ENCODE measurements around the gene LIME1.

LIME1 gene

GRCh38 chr20:63696628-63697356 is 39.7 kb upstream of the LIME1 start, which contains the start of gene TNFRSF6B:
TSS of gene TNFRSF6B (plus strand) at chr20:63696652. CDS start at chr20:63696768, 116 bp downstream.
- no peak for DNase-seq (ENCODE audit: low read depth in 3 of 3)

GRCh38 chr20:63697357-63697867 is 39.1 kb upstream of the LIME1 start:
- no peak for DNase-seq (ENCODE audit: low read depth in 3 of 3)

- DNase-seq (ENCODE audit: low read depth in 3 of 3) = no peak
Measured at GRCh38 chr20:63697868-63698545, 38.5 kb upstream of the LIME1 start.

- peak; percentile 26 to 70 (median 39) for DNase-seq (ENCODE audit: low read depth in 3 of 3)
Measured at GRCh38 chr20:63698739-63699465, 37.6 kb upstream of the LIME1 start.

- DNase-seq (ENCODE audit: low read depth in 3 of 3) = no peak
Measured at GRCh38 chr20:63699466-63700198, 36.8 kb upstream of the LIME1 start.

- DNase-seq (ENCODE audit: low read depth in 3 of 3) = no peak
Measured at GRCh38 chr20:63700199-63701050, 36.0 kb upstream of the LIME1 start.

GRCh38 chr20:63701051-63701328 is 35.5 kb upstream of the LIME1 start:
- DNase-seq (ENCODE audit: low read depth in 3 of 3) = no peak

GRCh38 chr20:63701329-63702035 is 35.0 kb upstream of the LIME1 start:
- DNase-seq (ENCODE audit: low read depth in 3 of 3) = no peak

- DNase-seq (ENCODE audit: low read depth in 3 of 3) = no peak
Measured at GRCh38 chr20:63702036-63702665, 34.3 kb upstream of the LIME1 start.

- no peak for DNase-seq (ENCODE audit: low read depth in 3 of 3)
Measured at GRCh38 chr20:63702751-63703470, 33.6 kb upstream of the LIME1 start.

GRCh38 chr20:63703471-63703975 is 32.9 kb upstream of the LIME1 start:
- DNase-seq (ENCODE audit: low read depth in 3 of 3) = no peak

- DNase-seq (ENCODE audit: low read depth in 3 of 3) = no peak
Measured at GRCh38 chr20:63703976-63704748, 32.3 kb upstream of the LIME1 start.

GRCh38 chr20:63704749-63705117 is 31.7 kb upstream of the LIME1 start:
- no peak for DNase-seq (ENCODE audit: low read depth in 3 of 3)

GRCh38 chr20:63705232-63706026 is 31.0 kb upstream of the LIME1 start:
- no peak for DNase-seq (ENCODE audit: low read depth in 3 of 3)

- DNase-seq (ENCODE audit: low read depth in 3 of 3) = no peak
Measured at GRCh38 chr20:63706027-63706695, 30.3 kb upstream of the LIME1 start.

- DNase-seq (ENCODE audit: low read depth in 3 of 3) = peak; percentile 34 to 64 (median 35)
Measured at GRCh38 chr20:63706852-63707557, 29.5 kb upstream of the LIME1 start.
